Natural killer cell (primary cell): ENCODE results near the gene COPG2. TPM values are rescaled to one million over a fixed set of nuclear protein-coding genes. Genes with fewer than 3 reads are reported as not detected.
"Not testable (repeated sequence)": the region's sequence is repeated elsewhere in the genome, so short reads cannot be mapped to it uniquely, and the experiment has no call there.

Experiments
- ATAC-seq, 3 donors: fragments of 150-1000 bp in 2 of 3; fragments of 200-7000 bp in 1 of 3; cut with Tn5 transposase; 1 replicate in 1 of 3; 2 replicates in 2 of 3; pipeline ENCODE4 v1.10.0; 2021; ENCODE audit warnings: mild to moderate bottlenecking in 2 of 3, moderate library complexity in 2 of 3
- DNase-seq, 2 donors: peaks; one replicate each; pipeline versions ENCODE4 v3.0.0 to v3.0.0-alpha.2; 2013 to 2021; ENCODE audit warnings: mixed read lengths in 1 of 2
- H3K27ac ChIP-seq: one replicate; pipeline ENCODE4 v1.5.1; 2013; ENCODE audit warnings: mild to moderate bottlenecking, low read length
- H3K27me3 ChIP-seq: one replicate; pipeline ENCODE4 v1.6.1; 2013; ENCODE audit warnings: low read length; ENCODE audit not compliant: control insufficient read depth, insufficient read depth
- H3K36me3 ChIP-seq: one replicate; pipeline ENCODE4 v1.6.1; 2013; ENCODE audit warnings: low read length; ENCODE audit not compliant: control insufficient read depth, insufficient read depth
- H3K4me1 ChIP-seq: one replicate; pipeline ENCODE4 v1.6.1; 2013; ENCODE audit warnings: low read length; ENCODE audit not compliant: control insufficient read depth, insufficient read depth
- H3K4me3 ChIP-seq: one replicate; pipeline ENCODE4 v1.5.1; 2013; ENCODE audit warnings: low read length
- H3K9me3 ChIP-seq: one replicate; pipeline ENCODE4 v1.6.1; 2013; ENCODE audit warnings: low read length; ENCODE audit not compliant: control insufficient read depth, insufficient read depth
- H3K27ac Mint-ChIP-seq, 2 donors: one replicate each; pipeline ENCODE4 v1.8.0; 2022; ENCODE audit warnings: mild to moderate bottlenecking in 2 of 2, mixed read lengths in 2 of 2, moderate library complexity in 1 of 2
- H3K27me3 Mint-ChIP-seq, 2 donors: one replicate each; pipeline ENCODE4 v1.8.0; 2022; ENCODE audit warnings: low read depth in 2 of 2, mixed read lengths in 2 of 2
- H3K36me3 Mint-ChIP-seq: one replicate; pipeline ENCODE4 v1.8.0; 2022; ENCODE audit warnings: mixed read lengths
- H3K4me1 Mint-ChIP-seq, 2 donors: one replicate each; pipeline ENCODE4 v1.8.0; 2022; ENCODE audit warnings: mixed read lengths in 2 of 2
- H3K4me3 Mint-ChIP-seq: one replicate; pipeline ENCODE4 v1.8.0; 2022; ENCODE audit warnings: mild to moderate bottlenecking, moderate library complexity, mixed read lengths
- H3K9me3 Mint-ChIP-seq, 2 donors: one replicate each; pipeline ENCODE4 v1.8.0; 2022; ENCODE audit warnings: mixed read lengths in 2 of 2
- CTCF ChIP-seq: fragments of 200-600 bp; IDR thresholded peaks from one replicate; pipeline ENCODE4 v1.8.0; 2022; ENCODE audit warnings: antibody characterized with exemption
- WGBS: methylation state at CpG from one replicate; pipeline ENCODE4 v1.1.7; 2013; ENCODE audit warnings: missing lambda C conversion rate; ENCODE audit not compliant: insufficient coverage; 5-methylcytosine and 5-hydroxymethylcytosine counted together
- intact Hi-C: fragments of 100-400 bp; cut with micrococcal nuclease; formaldehyde crosslinking; loops from one replicate; pipeline ENCODE4 v1.14.2; 2022
- total RNA-seq, 4 donors: library from RNA; stranded (reverse); fragments of 120-200 nt in 1 of 4; gene quantifications; one replicate each; pipeline versions ENCODE4 v1.2.3 to v1.2.4, GENCODE V29; 2013 to 2022

The COPG2 gene
- total RNA-seq, 3 donors from 2014 or later (not counting 1 experiment from before 2014, with no cell fraction given), result 6.6 to 9.1 (median 8.9) TPM

GRCh38 chr7:130611218-130611617 is 57.3 kb downstream of the COPG2 start:
- H3K9me3 Mint-ChIP-seq, result no peaks in the 10 kb centered on the region
- H3K27me3 ChIP-seq, result no peaks in the 10 kb centered on the region
- no peak overlapping the region for H3K27ac ChIP-seq
- no peak for TF ChIP-seq CTCF
- no peak for DNase-seq
- H3K4me1 Mint-ChIP-seq, result no peaks in the 10 kb centered on the region
- no peaks in the 10 kb centered on the region for H3K9me3 ChIP-seq
- H3K36me3 ChIP-seq, result peaks cover 9% of the 10 kb centered on the region
- H3K4me3 ChIP-seq, result no peak overlapping the region
- no peak overlapping the region for H3K27ac Mint-ChIP-seq
- H3K27me3 Mint-ChIP-seq, result no peaks in the 10 kb centered on the region
- WGBS, result 92% methylated on average over 4 of the region's 4 CpGs
- intact Hi-C loops, result no loop called here
- H3K36me3 Mint-ChIP-seq, result peaks cover 25% of the 10 kb centered on the region
- H3K4me3 Mint-ChIP-seq, result no peak overlapping the region
- no peaks in the 10 kb centered on the region for H3K4me1 ChIP-seq
- no peak for ATAC-seq

GRCh38 chr7:130607066-130607465 is 61.5 kb downstream of the COPG2 start:
- H3K9me3 Mint-ChIP-seq, H3K27ac ChIP-seq, H3K4me3 ChIP-seq, H3K27me3 ChIP-seq, ATAC-seq, H3K27ac Mint-ChIP-seq, H3K36me3 ChIP-seq, DNase-seq, H3K4me3 Mint-ChIP-seq, H3K9me3 ChIP-seq, H3K4me1 ChIP-seq, H3K27me3 Mint-ChIP-seq, intact Hi-C loops, H3K4me1 Mint-ChIP-seq: not testable (repeated sequence)
- WGBS, result 100% methylated on average over 1 of the region's 2 CpGs
- H3K36me3 Mint-ChIP-seq, result peaks cover 19% of the 10 kb centered on the region

- Mint-ChIP-seq H3K27me3 (no peaks in the 10 kb centered on the region), H3K9me3 (no peaks in the 10 kb centered on the region), H3K27ac (no peak overlapping the region), H3K4me1 (no peaks in the 10 kb centered on the region), H3K36me3 (peaks cover 10% of the 10 kb centered on the region), H3K4me3 (no peak overlapping the region)
- H3K27me3 ChIP-seq, result no peaks in the 10 kb centered on the region
- no peak overlapping the region for H3K27ac ChIP-seq
- WGBS, result 83% methylated on average over 1 of the region's 1 CpG
- H3K36me3 ChIP-seq, result peaks cover 3% of the 10 kb centered on the region
- no peaks in the 10 kb centered on the region for H3K9me3 ChIP-seq
- intact Hi-C loops, result no loop called here
- H3K4me3 ChIP-seq, result no peak overlapping the region
- H3K4me1 ChIP-seq, result no peaks in the 10 kb centered on the region
- ATAC-seq (no peak), DNase-seq (no peak)
- no peak for TF ChIP-seq CTCF
Measured at GRCh38 chr7:130606161-130606560, 62.4 kb downstream of the COPG2 start.

- 100% methylated on average over 2 of the region's 3 CpGs for WGBS
Measured at GRCh38 chr7:130598056-130598455, 70.5 kb downstream of the COPG2 start.

More at GRCh38 chr7:130598056-130598455, 70.5 kb downstream of the COPG2 start:
- no peaks in the 10 kb centered on the region for H3K4me1 ChIP-seq
- H3K9me3 ChIP-seq, result no peaks in the 10 kb centered on the region
- H3K36me3 Mint-ChIP-seq, result no peaks in the 10 kb centered on the region
- ATAC-seq (no peak), DNase-seq (no peak)
- H3K4me1 Mint-ChIP-seq, result no peaks in the 10 kb centered on the region
- no peak overlapping the region for H3K27ac ChIP-seq
- no peaks in the 10 kb centered on the region for H3K9me3 Mint-ChIP-seq
- no peaks in the 10 kb centered on the region for H3K27me3 Mint-ChIP-seq
- H3K4me3 ChIP-seq, result no peak overlapping the region
- TF ChIP-seq CTCF, result no peak
- H3K36me3 ChIP-seq, result no peaks in the 10 kb centered on the region
- intact Hi-C loops, result no loop called here
- H3K4me3 Mint-ChIP-seq, result no peak overlapping the region
- H3K27me3 ChIP-seq, result no peaks in the 10 kb centered on the region
- no peak overlapping the region for H3K27ac Mint-ChIP-seq
